Measurements from ENCODE around the gene GLMN.
A peak's percentile ranks its signal among the peaks of the same experiment; 100 is the strongest.

Gene GLMN

DNA sequence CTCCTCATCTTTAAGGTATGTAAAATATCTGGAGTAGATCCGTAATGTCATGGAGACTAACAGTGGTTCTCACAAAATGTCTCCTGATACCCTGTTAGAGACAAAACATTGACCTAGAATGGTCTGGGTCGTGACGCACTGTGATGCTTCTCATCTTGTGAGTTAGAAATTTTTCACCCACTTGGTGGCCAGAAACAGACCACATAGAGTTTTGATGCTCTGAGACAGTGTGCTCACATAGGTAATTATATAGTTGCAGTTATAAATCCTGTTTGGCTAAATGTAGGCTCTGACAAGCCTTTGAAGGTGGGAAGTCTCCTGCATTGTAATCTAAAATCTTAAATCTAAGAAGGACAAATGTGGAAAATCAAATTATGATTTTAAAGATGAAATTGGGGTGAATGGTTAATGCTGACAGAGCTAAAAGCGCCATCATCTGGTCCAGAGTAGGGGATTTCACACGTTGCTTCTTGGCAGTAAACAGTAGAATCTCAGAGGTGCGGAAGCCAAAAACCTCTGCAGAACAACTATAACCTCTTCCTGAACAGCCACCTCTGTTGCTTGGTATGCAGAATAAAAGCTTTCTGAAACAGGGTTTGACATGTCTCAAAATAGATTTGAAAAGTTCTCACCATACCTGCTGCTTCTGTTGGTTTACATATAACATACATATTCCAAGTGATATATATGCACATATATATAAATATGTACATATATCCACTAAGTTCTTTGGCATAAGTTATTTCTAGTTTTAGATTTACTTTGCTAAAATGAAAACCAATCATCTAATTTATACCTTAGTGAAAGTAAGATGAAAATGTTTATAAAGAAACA is 17.2 kb upstream of the GLMN start:
- Histone ChIP-seq H2AFZ (ENCODE audit: low read length) (no peak overlapping the region), H3K4me2 (ENCODE audit: low read depth, low read length) (no peak overlapping the region), H3K27me3 (replicated peaks; ENCODE audit: insufficient read depth, low read length) (no peaks in the 10 kb centered on the region), H3K4me1 (ENCODE audit: low read length) (no peaks in the 10 kb centered on the region), H3K9me3 (replicated peaks; ENCODE audit: insufficient read depth, low read length) (no peaks in the 10 kb centered on the region), H3K4me3 (ENCODE audit: low read length) (no peak overlapping the region), H3K9ac (ENCODE audit: low read length) (no peak overlapping the region), H3K9me2 (replicated peaks; ENCODE audit: insufficient read depth, low read length) (no peaks in the 10 kb centered on the region), H3F3A (ENCODE audit: insufficient read depth, low read length) (no peaks in the 10 kb centered on the region), H3K36me3 (replicated peaks; ENCODE audit: insufficient read depth, low read length) (no peaks in the 10 kb centered on the region), H4K20me1 (ENCODE audit: insufficient read depth, low read length) (no peaks in the 10 kb centered on the region), H3K79me2 (ENCODE audit: low read length) (no peaks in the 10 kb centered on the region), H3K27ac (ENCODE audit: low read length) (no peak overlapping the region)
- TF ChIP-seq, protein P1, sequence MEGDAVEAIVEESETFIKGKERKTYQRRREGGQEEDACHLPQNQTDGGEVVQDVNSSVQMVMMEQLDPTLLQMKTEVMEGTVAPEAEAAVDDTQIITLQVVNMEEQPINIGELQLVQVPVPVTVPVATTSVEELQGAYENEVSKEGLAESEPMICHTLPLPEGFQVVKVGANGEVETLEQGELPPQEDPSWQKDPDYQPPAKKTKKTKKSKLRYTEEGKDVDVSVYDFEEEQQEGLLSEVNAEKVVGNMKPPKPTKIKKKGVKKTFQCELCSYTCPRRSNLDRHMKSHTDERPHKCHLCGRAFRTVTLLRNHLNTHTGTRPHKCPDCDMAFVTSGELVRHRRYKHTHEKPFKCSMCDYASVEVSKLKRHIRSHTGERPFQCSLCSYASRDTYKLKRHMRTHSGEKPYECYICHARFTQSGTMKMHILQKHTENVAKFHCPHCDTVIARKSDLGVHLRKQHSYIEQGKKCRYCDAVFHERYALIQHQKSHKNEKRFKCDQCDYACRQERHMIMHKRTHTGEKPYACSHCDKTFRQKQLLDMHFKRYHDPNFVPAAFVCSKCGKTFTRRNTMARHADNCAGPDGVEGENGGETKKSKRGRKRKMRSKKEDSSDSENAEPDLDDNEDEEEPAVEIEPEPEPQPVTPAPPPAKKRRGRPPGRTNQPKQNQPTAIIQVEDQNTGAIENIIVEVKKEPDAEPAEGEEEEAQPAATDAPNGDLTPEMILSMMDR (IDR thresholded peaks at IDR 0.05; ENCODE audit: low read length): no peak
- TF ChIP-seq EZH2phosphoT487 (IDR thresholded peaks at IDR 0.05; ENCODE audit: low read length) (no peak), EZH2 (optimal IDR thresholded peaks at IDR 0.05; ENCODE audit: low read depth, low read length) (no peak)
- DNase-seq: no peak

DNA sequence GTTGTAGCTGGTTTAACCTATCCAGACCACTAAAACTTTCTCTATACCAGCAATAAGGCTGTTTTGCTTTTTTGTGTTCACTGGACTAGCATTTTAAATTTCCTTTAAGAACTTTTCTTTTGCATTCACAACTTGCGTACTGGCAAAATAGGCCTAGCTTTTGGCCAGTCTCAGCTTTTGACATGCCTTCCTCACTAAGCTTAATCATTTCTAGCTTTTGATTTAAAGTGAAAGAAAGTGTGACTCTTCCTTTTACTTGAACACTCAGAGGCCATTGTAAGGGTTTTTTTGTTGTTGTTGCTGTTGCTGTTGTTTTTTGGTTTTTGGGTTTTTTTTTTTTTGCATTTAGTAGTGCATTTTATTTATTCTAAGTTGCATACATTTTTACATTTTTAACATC is 15.2 kb upstream of the GLMN start:
- no peak overlapping the region for H3K4me3 ChIP-seq (ENCODE audit: low read length)
- no peak overlapping the region for H3K9ac ChIP-seq (ENCODE audit: low read length)
- no peaks in the 10 kb centered on the region for H4K20me1 ChIP-seq (ENCODE audit: insufficient read depth, low read length)
- no peaks in the 10 kb centered on the region for H3K9me2 ChIP-seq (replicated peaks; ENCODE audit: insufficient read depth, low read length)
- no peak overlapping the region for H2AFZ ChIP-seq (ENCODE audit: low read length)
- no peaks in the 10 kb centered on the region for H3K9me3 ChIP-seq (replicated peaks; ENCODE audit: insufficient read depth, low read length)
- H3F3A ChIP-seq (ENCODE audit: insufficient read depth, low read length): no peaks in the 10 kb centered on the region
- no peaks in the 10 kb centered on the region for H3K79me2 ChIP-seq (ENCODE audit: low read length)
- no peak for DNase-seq
- H3K27ac ChIP-seq (ENCODE audit: low read length): no peak overlapping the region
- TF ChIP-seq, protein P1 (IDR thresholded peaks at IDR 0.05; ENCODE audit: low read length): no peak
- TF ChIP-seq EZH2phosphoT487 (IDR thresholded peaks at IDR 0.05; ENCODE audit: low read length): no peak
- TF ChIP-seq EZH2 (optimal IDR thresholded peaks at IDR 0.05; ENCODE audit: low read depth, low read length): no peak
- no peaks in the 10 kb centered on the region for H3K36me3 ChIP-seq (replicated peaks; ENCODE audit: insufficient read depth, low read length)
- H3K4me2 ChIP-seq (ENCODE audit: low read depth, low read length): no peak overlapping the region
- no peaks in the 10 kb centered on the region for H3K27me3 ChIP-seq (replicated peaks; ENCODE audit: insufficient read depth, low read length)
- no peaks in the 10 kb centered on the region for H3K4me1 ChIP-seq (ENCODE audit: low read length)

DNA sequence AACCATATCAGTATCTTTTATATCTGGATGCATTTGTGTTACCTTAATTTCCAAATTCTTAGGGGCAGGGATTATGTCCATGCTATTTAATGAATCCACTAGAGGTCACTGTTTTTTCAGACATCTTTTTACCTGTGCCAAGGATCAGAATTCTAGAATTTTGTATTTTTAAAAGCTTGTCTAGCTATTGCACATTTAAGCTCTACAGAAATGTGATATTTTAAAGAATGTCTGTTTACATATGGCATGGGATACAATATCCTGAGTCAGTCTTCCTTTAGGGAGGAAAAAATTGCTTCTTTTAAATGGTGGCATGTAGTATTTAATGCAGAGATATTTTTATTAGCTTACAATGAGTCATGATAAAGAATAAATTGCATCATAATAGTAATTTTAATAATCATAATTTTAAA is 11.4 kb upstream of the GLMN start:
- Histone ChIP-seq H3K27me3 (replicated peaks; ENCODE audit: insufficient read depth, low read length) (no peaks in the 10 kb centered on the region), H3K27ac (ENCODE audit: low read length) (no peak overlapping the region), H3K79me2 (ENCODE audit: low read length) (no peaks in the 10 kb centered on the region), H4K20me1 (ENCODE audit: insufficient read depth, low read length) (no peaks in the 10 kb centered on the region), H3K36me3 (replicated peaks; ENCODE audit: insufficient read depth, low read length) (no peaks in the 10 kb centered on the region), H3K4me1 (ENCODE audit: low read length) (peaks cover 7% of the 10 kb centered on the region), H3K9me2 (replicated peaks; ENCODE audit: insufficient read depth, low read length) (no peaks in the 10 kb centered on the region), H3F3A (ENCODE audit: insufficient read depth, low read length) (peaks cover 7% of the 10 kb centered on the region; the same call in 1 of the 2 replicates), H3K4me2 (ENCODE audit: low read depth, low read length) (no peak overlapping the region), H3K9ac (ENCODE audit: low read length) (no peak overlapping the region), H2AFZ (ENCODE audit: low read length) (no peak overlapping the region), H3K9me3 (replicated peaks; ENCODE audit: insufficient read depth, low read length) (no peaks in the 10 kb centered on the region), H3K4me3 (ENCODE audit: low read length) (no peak overlapping the region)
- TF ChIP-seq, protein P1 (IDR thresholded peaks at IDR 0.05; ENCODE audit: low read length): peak; percentile 67
- TF ChIP-seq EZH2 (optimal IDR thresholded peaks at IDR 0.05; ENCODE audit: low read depth, low read length): no peak
- DNase-seq: peak; percentile 39
